Peyer's patch (tissue), 4 donors: Measurements from ENCODE around the gene DHRS1. TPM values are rescaled to one million over a fixed set of nuclear protein-coding genes. Genes with fewer than 3 reads are reported as not detected.
A peak's percentile ranks its signal among the peaks of the same experiment; 100 is the strongest.

Experiments used
- DNase-seq, 3 donors: peaks; one replicate each; pipeline ENCODE4 v3.0.0-alpha.2; 2017 to 2019
- H3K27ac ChIP-seq, 4 donors: fragments of 200-600 bp; sonication (generic); one replicate each; pipeline ENCODE4 v1.5.1; 2016 to 2019
- H3K27me3 ChIP-seq, 2 donors: fragments of 200-600 bp; sonication (generic); one replicate each; pipeline ENCODE4 v1.5.1; 2019
- H3K36me3 ChIP-seq, 3 donors: fragments of 200-600 bp; sonication (generic); one replicate each; pipeline ENCODE4 v1.5.1; 2016 to 2019
- H3K4me1 ChIP-seq, 4 donors: fragments of 200-600 bp; sonication (generic); one replicate each; pipeline ENCODE4 v1.5.1; 2016 to 2019
- H3K4me3 ChIP-seq, 4 donors: fragments of 200-600 bp; sonication (generic); 1 replicate in 3 of 4; 2 replicates in 1 of 4; pipeline ENCODE4 v1.5.1; 2016 to 2019; ENCODE audit warnings: mild to moderate bottlenecking in 1 of 4
- H3K9me3 ChIP-seq, 4 donors: fragments of 200-600 bp; sonication (generic); one replicate each; pipeline ENCODE4 v1.5.1; 2016 to 2019; ENCODE audit warnings: mild to moderate bottlenecking in 1 of 4
- POLR2A ChIP-seq, 2 donors: fragments of 450-650 bp; IDR thresholded peaks; one replicate each; pipeline ENCODE4 v1.5.1; 2017; ENCODE audit warnings: antibody characterized with exemption in 2 of 2, mild to moderate bottlenecking in 2 of 2, moderate library complexity in 2 of 2
- total RNA-seq, 4 donors: library from RNA; depleted of rRNA; stranded (reverse); fragments of >200 nt; gene quantifications; one replicate each; pipeline ENCODE4 v1.1.0, GENCODE V29; 2016
- TF ChIP-seq, protein P1 (sequence below), 6 experiments: fragments of 450-650 bp in 4 of 6; fragments of 200-600 bp in 2 of 6; sonication (generic) in 1 of 6; IDR thresholded peaks; one replicate each; pipeline ENCODE4 v1.5.1; 2017 to 2019; ENCODE audit warnings: antibody characterized with exemption in 6 of 6, mild to moderate bottlenecking in 3 of 6, moderate library complexity in 1 of 6

The DHRS1 gene
- total RNA-seq, 4 donors from 2014 or later = 51.2 to 130 (median 67.1) TPM

DNA sequence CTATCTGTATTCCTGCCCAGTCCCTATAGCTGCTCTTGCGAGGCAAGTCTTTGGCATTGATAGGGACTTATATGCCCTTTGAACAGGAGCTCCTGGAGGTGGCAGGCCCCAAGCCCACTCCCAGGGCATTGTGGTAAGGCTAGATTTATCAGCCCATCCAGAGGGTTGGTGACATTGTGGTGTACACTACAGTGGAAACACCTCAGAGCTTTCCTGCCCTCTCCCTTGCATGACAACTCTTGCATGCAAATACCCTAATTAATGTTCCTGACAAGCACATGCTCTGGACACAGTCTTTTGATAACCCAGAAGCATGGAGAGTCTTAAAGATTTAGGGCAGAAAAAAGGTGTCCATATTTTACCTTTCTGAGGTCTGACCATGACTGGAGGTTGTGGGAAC, 41.0 kb upstream of the DHRS1 start:
- DNase-seq = no peak
- H3K27ac ChIP-seq = no peak overlapping the region
- no peaks in the 10 kb centered on the region for H3K9me3 ChIP-seq
- peaks cover 0 to 26% (median 0%) of the 10 kb centered on the region in 3 donors for H3K36me3 ChIP-seq
- no peaks in the 10 kb centered on the region for H3K27me3 ChIP-seq
- TF ChIP-seq, protein P1, sequence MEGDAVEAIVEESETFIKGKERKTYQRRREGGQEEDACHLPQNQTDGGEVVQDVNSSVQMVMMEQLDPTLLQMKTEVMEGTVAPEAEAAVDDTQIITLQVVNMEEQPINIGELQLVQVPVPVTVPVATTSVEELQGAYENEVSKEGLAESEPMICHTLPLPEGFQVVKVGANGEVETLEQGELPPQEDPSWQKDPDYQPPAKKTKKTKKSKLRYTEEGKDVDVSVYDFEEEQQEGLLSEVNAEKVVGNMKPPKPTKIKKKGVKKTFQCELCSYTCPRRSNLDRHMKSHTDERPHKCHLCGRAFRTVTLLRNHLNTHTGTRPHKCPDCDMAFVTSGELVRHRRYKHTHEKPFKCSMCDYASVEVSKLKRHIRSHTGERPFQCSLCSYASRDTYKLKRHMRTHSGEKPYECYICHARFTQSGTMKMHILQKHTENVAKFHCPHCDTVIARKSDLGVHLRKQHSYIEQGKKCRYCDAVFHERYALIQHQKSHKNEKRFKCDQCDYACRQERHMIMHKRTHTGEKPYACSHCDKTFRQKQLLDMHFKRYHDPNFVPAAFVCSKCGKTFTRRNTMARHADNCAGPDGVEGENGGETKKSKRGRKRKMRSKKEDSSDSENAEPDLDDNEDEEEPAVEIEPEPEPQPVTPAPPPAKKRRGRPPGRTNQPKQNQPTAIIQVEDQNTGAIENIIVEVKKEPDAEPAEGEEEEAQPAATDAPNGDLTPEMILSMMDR (IDR thresholded peaks at IDR 0.05) = no peak
- no peak for TF ChIP-seq POLR2A (IDR thresholded peaks at IDR 0.05)
- H3K4me1 ChIP-seq = peaks cover 0 to 17% (median 5%) of the 10 kb centered on the region in 4 donors
- H3K4me3 ChIP-seq = no peak overlapping the region

DNA sequence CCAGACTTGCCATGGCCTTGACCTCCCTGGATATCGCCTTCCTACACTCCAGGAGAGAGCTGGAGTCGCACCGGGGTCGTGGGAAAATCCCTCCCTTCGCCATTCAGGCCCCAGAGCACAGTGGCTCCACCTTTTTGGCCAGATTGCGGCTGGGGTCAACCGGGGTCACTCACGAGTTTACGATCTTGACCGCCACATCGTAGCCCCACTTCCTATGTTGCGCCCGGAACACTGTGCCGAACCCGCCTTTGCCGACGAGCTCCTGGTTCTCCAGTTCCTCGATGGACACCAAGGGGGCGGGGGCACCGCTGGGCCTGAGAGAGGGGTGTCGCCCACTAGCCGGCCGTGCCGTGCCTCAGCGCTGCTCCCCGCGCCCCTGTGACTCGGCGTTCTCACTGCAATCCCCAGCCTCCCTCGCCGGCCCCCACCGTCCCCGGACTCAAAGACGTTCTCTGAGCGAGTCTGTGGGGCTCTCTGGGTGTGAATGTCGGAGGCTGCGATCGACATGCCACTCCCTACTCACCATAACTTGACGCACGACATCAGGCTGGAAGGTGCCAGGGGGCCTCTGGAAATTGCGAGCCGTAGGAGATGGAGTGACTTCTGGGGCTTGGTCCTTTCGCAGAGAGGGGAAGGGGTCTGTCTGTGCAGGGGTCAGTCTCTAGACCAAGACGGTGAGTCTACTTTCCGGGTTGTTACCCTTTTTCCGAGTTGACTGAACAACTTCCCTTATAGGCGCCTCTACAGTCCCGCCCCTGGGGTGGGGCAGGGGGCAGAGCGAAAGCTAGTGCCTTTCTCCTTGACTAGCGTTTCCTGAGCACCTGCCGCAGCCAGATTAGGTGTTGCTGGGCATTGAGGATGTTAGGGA, 39.9 kb upstream of the DHRS1 start, which contains the start of gene RIPK3:
Gene RIPK3 (minus strand): TSS at position 708 of the 868 bp plus-strand sequence. CDS start 165 bp downstream, at position 543.
- peak; percentile 84 to 93 (median 87) for DNase-seq
- H3K4me1 ChIP-seq = peaks cover 0 to 26% (median 10%) of the 10 kb centered on the region in 4 donors
- H3K27ac ChIP-seq = peak within 1 kb of the TSS; percentile 58 to 83 (median 78)
- peak within 1 kb of the TSS; percentile 66 to 75 (median 70) for H3K4me3 ChIP-seq
- peaks cover 0 to 26% (median 0%) of the 10 kb centered on the region in 3 donors for H3K36me3 ChIP-seq
- H3K27me3 ChIP-seq = peaks cover 0 to 9% of the 10 kb centered on the region in 2 donors
- peak; percentile 44 to 50 for TF ChIP-seq POLR2A (IDR thresholded peaks at IDR 0.05)
- TF ChIP-seq, protein P1 (IDR thresholded peaks at IDR 0.05) = no peak
- no peaks in the 10 kb centered on the region for H3K9me3 ChIP-seq

DNA sequence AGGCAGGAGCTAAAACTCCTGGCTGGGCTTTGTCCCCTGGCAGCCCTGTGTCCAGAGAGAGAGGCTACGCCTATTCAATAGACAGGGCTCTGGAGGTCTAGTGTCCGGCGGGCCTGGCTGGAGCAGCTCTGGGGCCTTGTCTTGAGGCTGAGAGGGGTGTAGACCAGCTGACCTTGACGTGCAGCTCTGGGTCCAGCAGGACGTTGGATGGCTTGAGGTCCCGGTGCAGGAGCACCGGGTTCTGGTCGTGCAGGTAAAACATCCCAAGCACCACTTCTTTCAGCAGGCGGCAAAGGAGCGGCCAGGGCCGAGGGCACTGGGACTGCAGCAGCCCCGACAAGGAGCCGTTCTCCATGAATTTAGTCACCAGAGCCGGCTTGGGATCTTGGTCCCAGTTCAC, 39.3 kb upstream of the DHRS1 start:
- peak overlapping the region in 1 of 4 donors; percentile 83 for H3K27ac ChIP-seq
- DNase-seq = no peak
- peaks cover 0 to 26% (median 0%) of the 10 kb centered on the region in 3 donors for H3K36me3 ChIP-seq
- peak overlapping the region; percentile 66 to 75 (median 70) for H3K4me3 ChIP-seq
- TF ChIP-seq, protein P1 (IDR thresholded peaks at IDR 0.05) = no peak
- no peak for TF ChIP-seq POLR2A (IDR thresholded peaks at IDR 0.05)
- H3K27me3 ChIP-seq = peaks cover 0 to 12% of the 10 kb centered on the region in 2 donors
- no peaks in the 10 kb centered on the region for H3K9me3 ChIP-seq
- peaks cover 0 to 32% (median 16%) of the 10 kb centered on the region in 4 donors for H3K4me1 ChIP-seq

DNA sequence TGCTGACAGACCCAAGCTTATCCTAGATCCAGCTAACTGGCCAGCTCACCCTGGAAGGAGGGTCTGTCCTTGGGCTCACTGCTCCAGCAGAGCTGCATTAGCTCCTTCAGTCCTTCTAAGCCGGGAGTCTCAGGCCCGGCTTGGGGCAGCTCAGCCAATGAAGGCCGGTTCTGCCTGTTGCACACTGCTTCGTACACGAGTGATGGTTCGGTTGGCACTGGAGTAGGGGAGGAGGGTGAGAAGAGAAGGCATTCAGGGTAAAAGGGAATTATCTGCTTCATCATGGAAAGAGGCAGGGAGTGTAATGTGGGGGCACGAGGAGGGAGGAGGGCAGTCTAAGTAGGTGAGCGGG, 38.2 kb upstream of the DHRS1 start:
- Histone ChIP-seq H3K27ac (no peak overlapping the region), H3K36me3 (peaks cover 0 to 26% (median 0%) of the 10 kb centered on the region in 3 donors), H3K9me3 (no peaks in the 10 kb centered on the region), H3K4me3 (no peak overlapping the region), H3K4me1 (peaks cover 0 to 42% (median 25%) of the 10 kb centered on the region in 4 donors), H3K27me3 (peaks cover 0 to 12% of the 10 kb centered on the region in 2 donors)
- DNase-seq = no peak
- no peak for TF ChIP-seq POLR2A (IDR thresholded peaks at IDR 0.05)
- TF ChIP-seq, protein P1 (IDR thresholded peaks at IDR 0.05) = no peak

DNA sequence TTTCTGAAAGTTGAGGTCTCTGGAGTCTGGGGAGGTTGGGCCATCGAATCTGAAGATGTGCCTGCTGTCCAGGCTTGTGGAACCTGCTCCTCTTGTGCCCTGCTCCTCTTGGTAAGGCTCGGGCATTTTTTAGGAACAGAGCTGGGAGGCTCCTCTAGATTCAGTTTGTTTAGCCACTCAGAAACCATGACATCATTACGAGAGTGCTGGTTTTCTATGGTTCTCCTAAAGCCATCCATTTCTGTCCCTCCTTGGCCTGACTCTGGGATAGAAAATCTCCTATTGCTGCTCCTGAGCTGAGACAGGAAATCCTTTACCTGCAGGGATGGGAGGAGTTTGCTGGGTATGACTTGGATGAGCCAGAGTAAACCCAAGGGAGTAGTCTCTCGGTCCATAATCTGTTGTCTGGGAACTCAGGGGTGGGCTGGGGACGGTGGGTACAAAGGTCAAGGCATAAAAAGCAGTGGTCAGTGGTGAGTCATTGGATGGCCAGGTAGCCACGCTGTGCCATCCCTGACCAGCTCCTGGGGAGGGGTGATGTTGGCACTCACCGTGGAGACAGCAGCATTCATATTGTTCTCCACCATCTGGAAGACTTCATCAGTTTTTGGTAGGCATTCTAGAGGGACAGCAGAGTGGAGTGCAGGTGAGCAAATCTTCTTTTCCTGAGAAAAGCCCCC, 37.7 kb upstream of the DHRS1 start:
- Histone ChIP-seq H3K36me3 (peaks cover 0 to 26% (median 0%) of the 10 kb centered on the region in 3 donors), H3K4me1 (peaks cover 5 to 47% (median 30%) of the 10 kb centered on the region in 4 donors), H3K27ac (no peak overlapping the region), H3K9me3 (no peaks in the 10 kb centered on the region), H3K27me3 (peaks cover 0 to 12% of the 10 kb centered on the region in 2 donors), H3K4me3 (no peak overlapping the region)
- DNase-seq = no peak
- TF ChIP-seq, protein P1 (IDR thresholded peaks at IDR 0.05) = no peak
- no peak for TF ChIP-seq POLR2A (IDR thresholded peaks at IDR 0.05)
